Pons (tissue), 1 donor: ENCODE results near the gene RFX1.

Source experiments
- DNase-seq: peaks from one replicate; pipeline ENCODE4 v3.0.0-alpha.2; 2016; ENCODE audit warnings: low spot score

RFX1 gene

GRCh38 chr19:13996928-13997630 lies 9.0 kb downstream of the RFX1 start:
- no peak for DNase-seq

- DNase-seq = no peak
These were observed 10.0 kb downstream of the RFX1 start for GRCh38 chr19:13995878-13996765.

DNA sequence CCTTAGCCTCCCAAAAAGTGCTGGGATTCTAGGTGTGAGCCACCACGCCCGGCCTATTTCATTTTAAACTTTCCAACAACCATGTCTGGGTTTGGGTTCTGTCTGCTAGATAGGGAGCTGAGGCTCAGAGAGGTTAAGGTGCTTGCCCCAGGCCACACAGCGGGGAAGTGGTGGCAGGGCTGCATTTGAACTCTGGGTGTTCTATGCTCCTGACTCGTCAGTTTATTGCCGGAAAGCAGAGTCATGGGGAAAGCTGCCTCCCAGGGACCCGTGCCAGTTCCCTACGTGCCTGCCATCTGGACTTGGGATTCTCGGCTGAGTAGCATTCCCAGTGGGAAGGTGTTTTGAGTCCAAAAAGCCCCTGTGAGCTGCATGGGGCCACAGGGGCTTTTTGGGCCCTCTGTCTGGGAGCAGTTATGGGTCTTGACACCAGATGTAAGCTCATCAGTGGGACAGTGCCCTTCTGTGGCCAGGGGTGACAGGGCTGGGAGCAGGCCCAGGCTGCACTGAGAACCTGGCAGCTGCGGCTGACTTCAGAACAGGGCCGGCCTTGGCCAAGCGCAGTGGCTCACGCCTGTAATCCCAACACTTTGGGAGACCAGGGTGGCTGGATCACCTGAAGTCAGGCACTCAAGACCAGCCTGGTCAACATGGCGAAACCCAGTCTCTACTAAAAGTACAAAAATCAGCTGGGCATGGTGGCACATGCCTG lies 10.9 kb downstream of the RFX1 start:
- DNase-seq = peak; percentile 20

DNA sequence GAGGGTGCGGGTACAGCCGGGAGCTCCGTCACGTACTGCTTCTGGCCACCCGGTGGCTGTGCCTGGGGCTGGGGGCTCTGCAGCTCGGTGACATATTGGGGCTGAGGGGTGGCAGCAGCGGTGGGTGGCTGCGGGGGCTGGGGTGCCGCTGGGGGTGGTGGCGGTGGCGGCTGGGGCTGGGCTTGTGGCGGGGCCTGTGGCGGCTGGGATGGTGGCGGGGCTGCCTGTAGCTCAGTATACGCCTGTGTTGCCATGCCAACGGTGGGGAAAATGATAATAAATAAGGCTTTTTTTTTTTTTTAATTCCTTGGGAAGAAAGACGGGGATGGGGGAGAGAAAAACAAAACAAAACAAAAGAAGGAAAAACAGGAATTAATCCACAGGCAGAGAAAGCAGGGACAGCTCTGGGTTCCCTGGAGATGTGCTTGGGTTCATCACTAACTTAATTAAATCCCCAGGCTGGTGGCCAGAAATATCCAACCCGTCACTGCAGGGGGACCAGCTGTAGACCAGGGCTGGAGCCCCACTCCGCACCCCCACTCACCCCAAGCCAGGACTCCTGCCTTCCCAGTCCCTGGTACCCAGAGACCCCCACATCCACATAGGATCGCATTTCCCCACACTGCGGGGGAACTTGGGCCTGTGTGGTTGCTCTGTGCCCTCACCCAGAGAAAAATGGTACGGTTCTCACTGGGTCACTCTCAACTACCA lies 12.4 kb downstream of the RFX1 start:
- DNase-seq = no peak

DNA sequence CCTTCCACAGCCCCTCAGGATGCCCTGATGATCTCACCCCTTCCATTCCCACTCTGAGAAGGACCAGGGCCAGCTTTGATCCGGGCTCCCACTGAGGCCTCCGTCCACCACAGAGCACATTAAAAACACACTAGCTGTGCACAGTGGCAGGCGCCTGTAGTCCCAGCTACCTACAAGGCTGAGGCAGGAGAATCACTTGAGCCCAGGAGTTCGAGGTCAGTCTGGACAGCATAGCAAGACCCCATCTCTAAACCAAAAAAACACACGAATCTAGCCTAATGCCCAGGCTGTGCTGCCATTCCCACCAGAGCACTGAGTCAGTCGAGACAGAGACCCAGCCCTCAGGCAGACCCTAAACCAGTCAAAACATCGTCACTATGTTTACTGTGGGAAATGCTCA lies 14.1 kb downstream of the RFX1 start:
- no peak for DNase-seq

DNA sequence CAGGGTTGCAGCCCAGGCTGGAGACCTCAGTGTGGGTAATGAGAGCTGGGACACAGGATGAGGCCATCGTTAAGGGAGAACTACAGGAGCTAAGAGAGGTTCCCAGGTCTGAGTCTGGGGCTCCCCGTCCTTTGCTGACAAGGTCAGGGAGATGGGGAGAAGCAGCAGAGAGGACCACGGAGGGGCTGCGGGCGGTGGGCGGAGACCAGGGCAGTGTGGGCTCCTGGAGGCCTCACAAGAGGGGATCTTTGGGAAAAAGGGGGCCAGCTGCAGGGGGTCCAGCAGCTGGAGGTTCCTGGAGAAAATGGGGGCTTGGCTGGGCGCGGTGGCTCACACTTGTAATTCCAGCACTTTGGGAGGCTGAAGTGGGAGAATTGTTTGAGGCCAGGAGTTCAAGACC lies 16.0 kb downstream of the RFX1 start:
- no peak for DNase-seq

GRCh38 chr19:13989487-13989886 lies 16.6 kb downstream of the RFX1 start:
- DNase-seq = no peak

- DNase-seq = peak; percentile 76
These were observed 18.8 kb downstream of the RFX1 start for GRCh38 chr19:13987101-13987890.

DNA sequence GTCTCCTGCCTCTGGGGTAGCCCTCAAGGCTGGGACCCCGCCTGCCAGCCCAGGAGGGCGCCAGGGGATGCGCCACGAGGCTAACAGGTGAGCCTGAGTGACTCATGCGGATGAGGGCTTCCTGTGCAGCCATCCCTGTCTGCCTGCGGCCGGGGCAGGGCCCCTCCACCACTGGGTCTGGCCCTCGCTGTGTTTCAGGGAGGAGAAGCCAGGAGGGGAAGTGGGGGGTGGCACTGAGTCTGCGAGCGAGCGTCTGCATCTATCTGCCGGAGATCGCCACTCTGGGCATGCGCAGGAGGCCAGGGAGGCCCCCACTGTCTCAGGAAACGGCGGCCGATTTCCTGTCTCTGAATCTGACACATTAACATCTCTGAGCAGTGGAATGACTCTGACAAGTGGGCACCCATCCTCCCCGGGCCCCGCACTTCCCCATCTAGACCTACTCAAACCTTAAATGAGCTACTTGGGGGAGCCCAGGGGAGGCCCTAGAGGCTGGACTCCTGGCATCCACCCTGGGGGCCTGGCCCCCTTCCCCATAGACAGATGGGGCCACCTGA lies 19.7 kb downstream of the RFX1 start:
- DNase-seq = peak; percentile 73

DNA sequence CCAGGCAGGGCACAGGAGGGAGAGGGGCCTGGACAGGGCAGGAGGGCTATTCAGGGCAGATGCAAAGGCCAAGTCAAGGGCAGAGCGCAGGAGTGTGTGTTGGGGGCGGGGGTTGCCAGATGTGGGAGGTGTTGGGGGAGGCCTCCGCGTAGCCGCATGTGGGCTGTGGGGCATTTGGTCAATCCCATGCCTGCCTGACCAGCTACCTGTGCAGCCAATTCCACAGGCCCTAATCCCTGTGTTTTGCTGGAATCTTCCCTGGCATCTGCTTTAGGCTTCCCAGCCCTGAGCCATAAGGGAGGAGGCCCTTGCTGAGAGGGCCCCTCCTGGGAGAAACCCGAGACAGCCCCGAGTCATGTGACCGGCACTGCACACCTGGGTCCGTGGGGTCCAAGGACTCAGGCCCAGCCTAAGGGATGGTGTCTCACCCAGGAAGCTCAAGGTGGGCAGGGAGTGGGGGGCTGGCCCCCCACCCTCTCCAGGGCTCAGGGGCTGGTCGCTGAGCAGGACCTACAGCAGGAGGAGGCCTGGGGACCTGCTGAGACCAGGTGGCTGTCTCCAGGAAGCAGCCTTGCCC lies 20.3 kb downstream of the RFX1 start:
- no peak for DNase-seq

- DNase-seq = no peak
These were observed 21.0 kb downstream of the RFX1 start for GRCh38 chr19:13984875-13985741.

- DNase-seq = no peak
These were observed 21.9 kb downstream of the RFX1 start for GRCh38 chr19:13984186-13984585.

DNA sequence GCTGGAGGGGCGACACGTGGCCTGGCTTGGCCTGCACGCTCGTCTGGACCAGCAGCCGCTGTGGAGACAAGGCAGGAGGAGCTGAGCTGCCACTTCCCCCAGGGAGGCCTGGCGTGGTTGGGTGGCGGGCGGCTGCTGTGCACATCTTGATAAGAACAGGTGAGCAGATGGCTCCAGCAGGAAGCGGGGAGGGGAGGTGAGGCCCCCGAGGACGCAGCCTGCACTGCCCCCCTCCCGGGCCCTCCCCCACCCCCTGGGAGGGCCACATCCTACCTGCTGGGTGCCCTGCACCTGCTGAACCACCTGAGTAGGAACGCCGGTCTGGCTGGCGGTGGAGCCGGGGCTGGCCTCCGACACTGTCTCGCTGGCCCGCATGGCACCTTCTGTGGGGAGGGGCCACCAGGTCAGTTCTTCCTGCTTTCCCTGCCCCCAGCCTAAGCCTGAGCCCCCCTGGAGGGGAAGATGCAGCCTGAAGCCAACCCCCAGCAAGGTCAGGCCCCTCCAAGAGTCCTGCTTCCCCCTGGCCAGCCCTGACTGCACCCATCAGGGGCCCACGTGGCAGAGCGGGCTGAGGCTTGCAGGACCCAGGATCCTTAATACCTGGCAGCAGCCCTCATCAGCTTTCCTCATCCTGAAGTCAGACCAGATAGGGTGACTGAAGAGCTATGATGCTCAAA lies 22.8 kb downstream of the RFX1 start:
- DNase-seq = no peak

DNA sequence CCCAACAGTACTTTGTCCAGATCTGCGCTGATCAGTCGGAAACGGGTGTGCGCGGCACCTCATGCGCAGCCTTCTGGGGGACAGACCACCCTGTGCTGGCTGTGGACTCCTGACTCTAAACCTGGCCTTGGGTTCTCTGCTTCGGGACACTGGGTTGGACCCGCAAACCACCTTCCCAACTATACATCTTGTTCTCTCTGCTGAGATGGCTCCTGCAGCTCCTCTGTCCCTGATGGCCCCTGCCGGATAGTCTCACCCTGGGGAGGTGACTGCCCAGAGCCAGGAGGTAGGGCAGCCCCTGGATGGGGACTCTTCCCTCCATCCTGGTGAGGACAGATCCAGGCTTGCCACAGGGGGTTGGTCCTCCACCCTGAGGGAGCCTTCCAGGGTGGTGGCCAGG lies 23.3 kb downstream of the RFX1 start:
- no peak for DNase-seq

DNA sequence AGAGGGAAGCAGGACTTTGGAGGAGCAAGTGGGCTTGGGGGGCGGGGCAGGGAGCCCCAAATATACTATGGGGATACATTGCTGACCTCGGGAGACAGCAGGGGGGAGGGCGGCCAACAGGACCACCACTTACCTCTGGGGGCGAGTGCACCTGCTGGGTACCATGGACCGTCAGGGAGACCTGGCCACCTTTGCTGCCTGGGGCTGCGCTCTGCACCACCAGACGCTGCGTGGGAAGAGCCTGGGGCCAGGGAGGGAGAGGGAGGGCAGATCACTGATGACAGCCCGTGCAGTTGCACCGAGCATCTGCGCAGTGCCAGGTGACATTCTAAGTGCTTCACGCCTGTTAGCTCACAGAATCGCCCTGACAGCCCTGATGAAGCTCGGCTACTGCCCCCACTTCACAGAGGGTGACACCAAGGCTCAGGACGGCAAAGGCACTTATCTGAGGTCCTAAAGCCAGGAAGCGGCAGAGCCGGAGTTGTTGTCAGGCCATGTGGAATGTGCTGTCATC lies 24.1 kb downstream of the RFX1 start:
- no peak for DNase-seq

GRCh38 chr19:13981467-13981866 lies 24.7 kb downstream of the RFX1 start:
- DNase-seq = no peak

DNA sequence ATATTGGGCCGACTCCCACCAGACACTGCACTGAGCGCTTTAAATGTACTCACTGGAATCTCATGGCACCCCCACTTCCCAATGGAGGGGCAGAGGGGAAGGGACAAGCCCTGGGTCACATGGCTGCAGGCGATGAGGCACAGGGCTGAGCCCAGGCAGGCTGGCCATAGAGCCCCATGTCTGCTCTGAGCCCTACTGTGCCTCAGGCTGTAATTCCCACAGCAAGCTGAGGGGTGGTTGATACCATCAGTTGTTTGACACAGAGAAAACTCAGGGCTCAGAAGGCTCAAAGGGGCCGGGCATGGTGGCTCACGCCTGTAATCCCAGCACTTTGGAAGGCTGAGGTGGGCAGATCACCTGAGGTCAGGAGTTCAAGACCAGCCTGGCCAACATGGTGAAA lies 25.1 kb downstream of the RFX1 start:
- DNase-seq = no peak

- no peak for DNase-seq
These were observed 25.8 kb downstream of the RFX1 start for GRCh38 chr19:13980340-13980739.

DNA sequence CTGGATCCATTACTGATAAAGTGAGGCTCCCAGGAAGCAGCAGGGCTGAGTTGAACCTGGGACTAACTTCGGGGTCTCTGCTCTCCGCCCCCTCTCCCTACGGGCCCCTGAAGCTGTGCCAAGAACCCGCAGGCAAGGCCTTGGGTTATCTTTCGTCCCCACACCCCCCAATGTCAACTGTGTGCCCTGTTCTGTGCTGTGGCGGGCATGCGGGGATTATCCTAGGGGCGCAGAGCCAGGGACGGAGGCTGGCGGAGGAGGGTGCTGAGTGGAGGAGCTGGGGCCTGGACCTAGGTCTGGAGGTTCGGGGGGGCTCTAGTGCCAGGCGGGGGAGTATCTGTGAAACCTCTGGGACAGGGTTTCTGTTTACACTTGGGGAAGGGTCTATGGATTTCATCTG lies 26.4 kb downstream of the RFX1 start:
- DNase-seq = no peak
